Left lung (tissue), 10 donors: ENCODE results near the gene SBNO2. TPM values are rescaled to one million over a fixed set of nuclear protein-coding genes. Genes with fewer than 3 reads are reported as not detected.

Experiments
- ATAC-seq: fragments of 200-7000 bp; cut with Tn5 transposase; one replicate; pipeline ENCODE4 v1.9.1; 2020; ENCODE audit warnings: moderate library complexity
- DNase-seq, 4 donors: peaks; one replicate each; pipeline ENCODE4 v3.0.0-alpha.2; 2013 to 2020
- H3K27ac ChIP-seq, 2 donors: fragments of 200-600 bp; sonication (generic) in 1 of 2; one replicate each; pipeline versions ENCODE4 v1.5.0 to v1.8.0; 2020 to 2021
- H3K27me3 ChIP-seq, 2 donors: fragments of 200-600 bp; sonication (generic) in 1 of 2; one replicate each; pipeline versions ENCODE4 v1.5.0 to v1.8.0; 2020 to 2021
- H3K36me3 ChIP-seq, 2 donors: fragments of 200-600 bp; sonication (generic) in 1 of 2; one replicate each; pipeline versions ENCODE4 v1.5.0 to v1.8.0; 2020 to 2021
- H3K4me1 ChIP-seq, 2 donors: fragments of 200-600 bp; one replicate each; pipeline ENCODE4 v1.8.0; 2021
- H3K4me3 ChIP-seq, 2 donors: fragments of 200-600 bp; sonication (generic) in 1 of 2; one replicate each; pipeline versions ENCODE4 v1.5.0 to v1.8.0; 2020 to 2021; ENCODE audit warnings: mild to moderate bottlenecking in 1 of 2
- H3K9me3 ChIP-seq, 2 donors: fragments of 200-600 bp; sonication (generic) in 1 of 2; one replicate each; pipeline versions ENCODE4 v1.5.0 to v1.8.0; 2020 to 2021
- CTCF ChIP-seq, 2 donors: fragments of 200-600 bp; sonication (generic) in 1 of 2; IDR thresholded peaks; one replicate each; pipeline versions ENCODE4 v1.5.0 to v1.8.0; 2021; ENCODE audit warnings: antibody characterized with exemption in 2 of 2
- intact Hi-C, 2 donors: fragments of 100-400 bp; cut with DNase I; formaldehyde crosslinking; loops; one replicate each; pipeline versions ENCODE4 v1.11.2 to v1.14.2; 2022
- polyA plus RNA-seq, 6 donors: library from polyadenylated mRNA; unstranded; fragments of 120-200 nt; gene quantifications; one replicate each; pipeline ENCODE4 v1.2.1, GENCODE V29; 2013; ENCODE audit not compliant: insufficient read length in 6 of 6
- total RNA-seq, 2 donors: library from RNA; stranded (reverse); fragmentation: NEBNext Ultra II Directional; extraction: Animal tissue kit (Norgen Biotek cat#: 25700); gene quantifications; one replicate each; pipeline ENCODE4 v1.2.1, GENCODE V29; 2021
- donor health status: DM: no; HTN: yes; CAD: no.
- donor health status: DM: no; HTN: no; CAD: no.

The SBNO2 gene
- total and polyA plus RNA-seq, 8 donors = 17.9 to 119 (median 23.7) TPM

- DNase-seq = peak; percentile 78 to 97 (median 92)
- H3K4me1 ChIP-seq = peaks cover 32 to 78% of the 10 kb centered on the region in 2 donors
Measured at GRCh38 chr19:1154731-1155351, 19.2 kb downstream of the SBNO2 start.

GRCh38 chr19:1153891-1154730 is 20.0 kb downstream of the SBNO2 start:
- peak overlapping the region; percentile 91 to 98 for H3K27ac ChIP-seq
- TF ChIP-seq CTCF (IDR thresholded peaks at IDR 0.05) = no peak

More at GRCh38 chr19:1154731-1155351, 19.2 kb downstream of the SBNO2 start:
- peak overlapping the region; percentile 91 to 98 for H3K27ac ChIP-seq
- TF ChIP-seq CTCF (IDR thresholded peaks at IDR 0.05) = no peak
- intact Hi-C loops = no loop called here
- no peaks in the 10 kb centered on the region for H3K27me3 ChIP-seq
- H3K36me3 ChIP-seq = peaks cover 0 to 58% of the 10 kb centered on the region in 2 donors
- H3K4me3 ChIP-seq = peak overlapping the region; percentile 12 to 53
- H3K9me3 ChIP-seq = no peaks in the 10 kb centered on the region
- ATAC-seq = peak; percentile 89

GRCh38 chr19:1151917-1152587 is 22.0 kb downstream of the SBNO2 start:
- DNase-seq = peak in 1 of 4 donors; percentile 57
- peak overlapping the region; percentile 77 to 78 for H3K27ac ChIP-seq
- H3K27me3 ChIP-seq = no peaks in the 10 kb centered on the region
- H3K36me3 ChIP-seq = peaks cover 0 to 66% of the 10 kb centered on the region in 2 donors
- intact Hi-C loops = no loop called here
- no peaks in the 10 kb centered on the region for H3K9me3 ChIP-seq
- H3K4me3 ChIP-seq = no peak overlapping the region
- no peak for TF ChIP-seq CTCF (IDR thresholded peaks at IDR 0.05)
- ATAC-seq = no peak
- H3K4me1 ChIP-seq = peaks cover 32 to 82% of the 10 kb centered on the region in 2 donors

More at GRCh38 chr19:1153891-1154730, 20.0 kb downstream of the SBNO2 start:
- Histone ChIP-seq H3K27me3 (no peaks in the 10 kb centered on the region), H3K9me3 (no peaks in the 10 kb centered on the region), H3K4me3 (peak overlapping the region; percentile 12 to 53), H3K4me1 (peaks cover 32 to 84% of the 10 kb centered on the region in 2 donors), H3K36me3 (peaks cover 0 to 65% of the 10 kb centered on the region in 2 donors)
- ATAC-seq = peak; percentile 4
- peak in 1 of 4 donors; percentile 82 for DNase-seq
- intact Hi-C loops = no loop called here

GRCh38 chr19:1151037-1151724 is 22.9 kb downstream of the SBNO2 start:
- intact Hi-C loops = no loop called here
- H3K9me3 ChIP-seq = no peaks in the 10 kb centered on the region
- no peaks in the 10 kb centered on the region for H3K27me3 ChIP-seq
- peaks cover 0 to 74% of the 10 kb centered on the region in 2 donors for H3K36me3 ChIP-seq
- H3K4me3 ChIP-seq = no peak overlapping the region
- TF ChIP-seq CTCF (IDR thresholded peaks at IDR 0.05) = no peak
- DNase-seq (no peak), ATAC-seq (no peak)
- peaks cover 31 to 73% of the 10 kb centered on the region in 2 donors for H3K4me1 ChIP-seq
- peak overlapping the region; percentile 77 to 78 for H3K27ac ChIP-seq
